ENCODE measurements around the gene PDE6G.

PDE6G gene

DNA sequence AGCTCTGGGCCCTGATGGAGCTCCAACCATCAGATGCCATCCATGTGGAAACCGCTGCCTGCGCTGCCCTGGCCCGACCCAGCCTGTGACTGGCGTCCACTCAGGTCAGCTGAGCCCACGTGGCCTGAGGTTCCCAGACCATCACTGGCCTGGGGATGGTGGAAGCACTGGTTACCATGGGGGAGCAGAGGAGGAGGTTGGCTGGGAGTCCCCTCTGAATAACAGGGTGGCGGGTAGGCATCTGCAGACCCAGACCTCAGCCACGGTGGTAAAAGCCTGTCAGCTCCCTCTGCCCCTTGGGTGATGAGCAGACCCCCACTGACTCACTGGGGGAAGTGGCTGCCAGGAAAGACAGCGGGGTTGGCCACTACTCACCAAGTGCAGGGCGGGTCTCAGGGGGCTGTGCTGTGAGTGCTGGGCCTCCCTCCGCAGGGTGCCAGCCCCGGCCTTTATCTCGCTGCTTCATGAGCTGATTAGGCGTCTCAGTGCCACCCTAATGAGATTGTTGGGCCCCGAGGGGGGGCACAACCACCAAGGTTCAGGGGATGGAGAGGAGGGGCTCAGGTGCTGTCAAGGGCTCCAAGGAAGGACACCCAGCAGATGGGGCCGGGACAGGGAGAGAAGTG lies at the start of gene PDE6G:
Gene PDE6G (minus strand): TSS at position 425 of the 626 bp plus-strand sequence. CDS start 3,237 bp downstream, outside the sequence.
- no peak for DNase-seq (ENCODE audit: extremely low read depth, low read depth)
- TF ChIP-seq, protein P1, sequence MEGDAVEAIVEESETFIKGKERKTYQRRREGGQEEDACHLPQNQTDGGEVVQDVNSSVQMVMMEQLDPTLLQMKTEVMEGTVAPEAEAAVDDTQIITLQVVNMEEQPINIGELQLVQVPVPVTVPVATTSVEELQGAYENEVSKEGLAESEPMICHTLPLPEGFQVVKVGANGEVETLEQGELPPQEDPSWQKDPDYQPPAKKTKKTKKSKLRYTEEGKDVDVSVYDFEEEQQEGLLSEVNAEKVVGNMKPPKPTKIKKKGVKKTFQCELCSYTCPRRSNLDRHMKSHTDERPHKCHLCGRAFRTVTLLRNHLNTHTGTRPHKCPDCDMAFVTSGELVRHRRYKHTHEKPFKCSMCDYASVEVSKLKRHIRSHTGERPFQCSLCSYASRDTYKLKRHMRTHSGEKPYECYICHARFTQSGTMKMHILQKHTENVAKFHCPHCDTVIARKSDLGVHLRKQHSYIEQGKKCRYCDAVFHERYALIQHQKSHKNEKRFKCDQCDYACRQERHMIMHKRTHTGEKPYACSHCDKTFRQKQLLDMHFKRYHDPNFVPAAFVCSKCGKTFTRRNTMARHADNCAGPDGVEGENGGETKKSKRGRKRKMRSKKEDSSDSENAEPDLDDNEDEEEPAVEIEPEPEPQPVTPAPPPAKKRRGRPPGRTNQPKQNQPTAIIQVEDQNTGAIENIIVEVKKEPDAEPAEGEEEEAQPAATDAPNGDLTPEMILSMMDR (IDR thresholded peaks at IDR 0.05; ENCODE audit: low read depth, low read length), result no peak

DNA sequence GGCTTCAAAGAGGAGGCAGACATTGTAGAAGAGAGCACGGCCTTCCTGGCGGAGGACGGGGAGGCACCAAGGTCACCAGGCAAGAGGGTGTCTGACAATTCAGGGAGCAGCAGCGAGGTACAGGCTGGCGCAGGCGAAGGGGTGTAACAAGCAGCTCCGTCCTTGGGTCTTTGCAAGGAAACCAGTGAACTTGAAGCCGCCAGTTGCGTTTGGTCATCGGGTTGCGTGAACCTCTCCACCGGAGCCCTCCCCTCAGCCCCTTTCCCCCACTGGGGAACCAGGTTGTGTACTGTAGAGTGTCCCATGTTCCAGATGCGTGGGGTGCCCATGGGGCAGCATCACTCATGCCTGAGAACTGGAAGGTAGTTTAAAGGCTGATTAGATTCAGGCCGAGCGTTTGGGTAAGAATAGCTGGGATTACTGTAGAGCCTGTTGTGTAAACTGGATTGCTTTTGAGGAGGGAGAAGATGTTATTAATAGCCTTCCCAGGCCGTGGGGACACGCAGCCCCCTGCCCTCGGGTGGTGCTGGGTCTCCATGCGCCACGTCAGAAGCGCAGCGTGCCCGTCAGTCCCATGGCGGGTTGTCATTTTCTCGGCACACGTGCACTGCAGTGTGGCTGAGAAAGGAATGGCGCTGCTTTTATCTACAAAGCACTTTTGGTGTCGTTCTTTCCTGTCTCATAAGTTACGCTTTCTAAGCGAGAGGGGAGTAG lies 49.3 kb upstream of the PDE6G start:
- TF ChIP-seq, protein P1 (IDR thresholded peaks at IDR 0.05; ENCODE audit: low read depth, low read length), result no peak
- DNase-seq (ENCODE audit: extremely low read depth, low read depth), result no peak

DNA sequence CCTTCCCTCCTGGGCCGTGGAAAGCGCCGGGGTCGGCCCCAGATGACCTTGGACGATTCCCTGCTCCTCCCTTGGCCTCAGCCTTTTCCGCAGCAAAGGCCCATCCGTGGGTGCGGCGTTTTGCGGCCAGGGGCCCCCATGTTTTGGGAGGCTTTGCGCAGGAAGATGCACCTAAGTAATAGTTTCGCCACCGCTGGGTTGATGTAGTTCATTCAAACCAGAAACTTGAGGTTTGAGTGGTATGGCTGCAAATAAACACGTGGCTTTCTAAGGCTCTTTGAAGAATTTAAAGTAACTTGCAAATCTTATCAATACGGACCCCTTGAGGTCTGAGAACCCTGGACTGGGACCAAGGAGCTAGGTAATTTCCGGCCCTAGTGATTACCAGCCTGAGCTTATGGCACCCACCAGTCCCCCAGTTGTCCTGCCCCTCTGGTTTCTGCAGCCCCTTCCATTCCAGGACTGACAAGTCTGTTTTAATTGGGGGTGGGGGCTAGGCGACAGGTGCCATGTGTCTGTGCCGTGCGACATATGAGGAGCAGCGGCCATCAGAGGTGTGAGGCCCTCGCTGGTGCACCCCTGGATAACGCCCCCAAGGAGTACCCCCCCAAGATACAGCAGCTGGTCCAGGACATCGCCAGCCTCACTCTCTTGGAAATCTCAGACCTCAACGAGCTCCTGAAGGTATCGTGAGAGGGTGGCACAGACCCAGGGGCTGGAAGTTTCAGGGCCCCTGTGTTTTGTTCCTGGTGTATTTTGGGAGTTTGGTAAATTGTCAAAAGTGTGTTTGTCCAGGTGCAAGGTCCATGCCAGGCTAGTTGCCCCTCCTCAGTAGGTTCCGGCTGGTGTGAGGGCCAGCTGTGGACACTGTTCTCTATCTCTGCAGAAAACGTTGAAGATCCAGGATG lies 47.7 kb upstream of the PDE6G start:
- TF ChIP-seq, protein P1 (IDR thresholded peaks at IDR 0.05; ENCODE audit: low read depth, low read length), result no peak

DNA sequence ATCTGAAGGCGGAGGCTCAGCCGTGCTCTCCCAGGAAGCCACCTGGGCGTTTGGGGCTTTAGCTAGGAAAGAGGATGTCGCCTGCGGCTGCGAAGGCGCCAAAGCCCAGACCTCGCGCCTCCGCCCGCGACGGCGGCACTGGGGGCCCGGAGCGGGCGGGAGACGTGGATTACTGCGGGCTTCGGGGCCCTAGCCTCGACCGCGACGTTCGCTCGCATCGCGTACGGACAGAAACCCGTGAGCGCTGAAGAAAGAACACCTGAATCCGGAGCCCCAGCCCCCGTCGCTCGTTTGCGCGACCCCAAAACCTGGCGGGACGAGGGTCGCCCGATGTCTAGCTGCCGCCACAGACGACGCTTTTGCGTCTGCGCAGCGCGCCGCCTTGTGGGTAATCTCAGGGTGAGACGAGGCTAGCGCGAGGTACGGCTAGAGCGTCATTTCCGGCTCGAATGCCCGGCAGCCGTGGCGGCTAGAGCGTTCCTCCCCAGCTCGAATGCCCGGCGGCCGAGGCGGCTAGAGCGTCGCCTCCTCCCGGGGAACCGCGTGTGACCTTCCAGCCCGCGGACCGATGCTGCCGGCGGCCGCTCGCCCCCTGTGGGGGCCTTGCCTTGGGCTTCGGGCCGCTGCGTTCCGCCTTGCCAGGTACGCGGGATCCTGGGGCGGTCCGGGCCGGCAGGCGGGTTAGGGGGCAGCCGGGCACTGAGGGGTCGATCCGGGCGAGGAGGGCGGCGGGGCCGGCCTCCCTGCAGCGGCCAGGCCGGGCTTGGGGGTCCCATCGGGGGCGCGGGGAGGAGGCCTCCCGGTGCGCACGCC lies 46.8 kb upstream of the PDE6G start, which contains the start of gene MRPL12:
Gene MRPL12 (plus strand): TSS at position 434 of the 813 bp plus-strand sequence. CDS start 135 bp downstream, at position 569.
- peak; percentile 73 for DNase-seq (ENCODE audit: extremely low read depth, low read depth)

More for the DNA sequence above, 47.7 kb upstream of the PDE6G start:
- DNase-seq (ENCODE audit: extremely low read depth, low read depth), result no peak

DNA sequence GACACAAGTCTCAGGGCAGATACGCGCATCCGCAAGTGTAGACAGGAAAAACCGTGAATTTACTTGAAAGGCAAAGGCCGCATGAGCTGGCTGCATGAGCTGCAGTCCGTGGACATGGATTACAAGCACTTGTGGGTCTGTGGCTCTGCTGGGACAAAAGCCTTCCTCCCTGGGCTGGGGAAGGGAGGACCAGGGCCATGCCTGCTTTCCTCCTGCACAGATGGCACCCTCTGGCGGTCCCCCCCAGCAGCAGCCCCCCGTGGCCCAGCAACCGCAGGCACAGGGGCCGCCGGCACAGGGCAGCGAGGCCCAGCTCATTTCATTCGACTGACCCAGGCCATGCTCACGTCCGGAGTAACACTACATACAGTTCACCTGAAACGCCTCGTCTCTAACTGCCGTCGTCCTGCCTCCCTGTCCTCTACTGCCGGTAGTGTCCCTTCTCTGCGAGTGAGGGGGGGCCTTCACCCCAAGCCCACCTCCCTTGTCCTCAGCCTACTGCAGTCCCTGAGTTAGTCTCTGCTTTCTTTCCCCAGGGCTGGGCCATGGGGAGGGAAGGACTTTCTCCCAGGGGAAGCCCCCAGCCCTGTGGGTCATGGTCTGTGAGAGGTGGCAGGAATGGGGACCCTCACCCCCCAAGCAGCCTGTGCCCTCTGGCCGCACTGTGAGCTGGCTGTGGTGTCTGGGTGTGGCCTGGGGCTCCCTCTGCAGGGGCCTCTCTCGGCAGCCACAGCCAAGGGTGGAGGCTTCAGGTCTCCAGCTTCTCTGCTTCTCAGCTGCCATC lies 45.1 kb upstream of the PDE6G start:
- TF ChIP-seq, protein P1 (IDR thresholded peaks at IDR 0.05; ENCODE audit: low read depth, low read length), result no peak
- no peak for DNase-seq (ENCODE audit: extremely low read depth, low read depth)

More for the DNA sequence above, 46.8 kb upstream of the PDE6G start, which contains the start of gene MRPL12:
- TF ChIP-seq, protein P1 (IDR thresholded peaks at IDR 0.05; ENCODE audit: low read depth, low read length), result no peak
